ENCODE data around the gene MRPL44. TPM values are rescaled to one million over a fixed set of nuclear protein-coding genes. Genes with fewer than 3 reads are reported as not detected.

Gene MRPL44
- total RNA-seq, result 10 to 100 TPM; 19.6 to 27.5 (median 21.5) TPM

DNA sequence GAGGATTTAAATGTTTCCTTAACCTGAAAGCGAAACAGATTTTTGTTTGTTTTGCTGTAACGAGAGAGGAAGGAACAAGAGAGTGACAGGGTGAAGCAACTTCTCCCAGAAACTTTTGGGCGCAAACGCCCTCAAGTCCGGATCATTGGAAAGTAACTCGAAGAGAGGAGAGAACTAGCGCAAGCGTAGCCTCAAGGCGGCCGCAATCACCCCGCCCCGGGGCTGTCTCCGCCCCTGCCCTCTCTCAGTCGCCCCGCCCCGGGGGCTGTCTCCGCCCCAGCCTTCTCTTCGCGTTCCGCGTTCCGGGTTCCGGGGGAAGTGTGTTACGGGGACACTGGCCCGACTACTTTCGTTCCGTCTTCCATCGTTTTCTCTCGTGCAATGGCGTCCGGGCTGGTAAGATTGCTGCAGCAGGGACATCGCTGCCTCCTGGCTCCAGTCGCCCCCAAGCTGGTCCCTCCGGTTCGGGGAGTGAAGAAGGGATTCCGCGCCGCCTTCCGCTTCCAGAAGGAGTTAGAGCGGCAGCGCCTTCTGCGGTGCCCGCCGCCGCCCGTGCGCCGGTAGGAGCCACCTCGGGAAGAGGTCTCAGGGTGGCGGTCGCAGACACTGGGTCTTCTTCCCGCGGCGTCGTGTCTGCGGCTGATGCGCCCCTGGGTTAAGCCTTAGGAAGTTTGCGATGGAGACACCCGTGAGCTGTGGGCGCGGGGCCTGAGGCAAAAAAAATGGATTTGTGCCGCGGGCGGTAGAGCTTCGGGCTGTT, at the start of gene MRPL44:
TSS of gene MRPL44 (plus strand) at position 372 of the 760 bp plus-strand sequence. CDS start at position 382, 10 bp downstream.
- TF ChIP-seq CTCF (IDR thresholded peaks at IDR 0.05) (no peak), POLR2A (IDR thresholded peaks at IDR 0.05) (no peak)
- 0 to 1% methylated on average over 52 to 58 of the region's 65 CpGs for WGBS, 2 donors
- intact Hi-C loops (cut with DNase I; ENCODE audit: low total_unique reads), result no loop called here
- H3K4me3 ChIP-seq (ENCODE audit: low read depth, poor library complexity, severe bottlenecking), result peak within 1 kb of the TSS; percentile 61
- DNase-seq (ENCODE audit: low spot score in 2 of 2), result peak; percentile 95 to 99

DNA sequence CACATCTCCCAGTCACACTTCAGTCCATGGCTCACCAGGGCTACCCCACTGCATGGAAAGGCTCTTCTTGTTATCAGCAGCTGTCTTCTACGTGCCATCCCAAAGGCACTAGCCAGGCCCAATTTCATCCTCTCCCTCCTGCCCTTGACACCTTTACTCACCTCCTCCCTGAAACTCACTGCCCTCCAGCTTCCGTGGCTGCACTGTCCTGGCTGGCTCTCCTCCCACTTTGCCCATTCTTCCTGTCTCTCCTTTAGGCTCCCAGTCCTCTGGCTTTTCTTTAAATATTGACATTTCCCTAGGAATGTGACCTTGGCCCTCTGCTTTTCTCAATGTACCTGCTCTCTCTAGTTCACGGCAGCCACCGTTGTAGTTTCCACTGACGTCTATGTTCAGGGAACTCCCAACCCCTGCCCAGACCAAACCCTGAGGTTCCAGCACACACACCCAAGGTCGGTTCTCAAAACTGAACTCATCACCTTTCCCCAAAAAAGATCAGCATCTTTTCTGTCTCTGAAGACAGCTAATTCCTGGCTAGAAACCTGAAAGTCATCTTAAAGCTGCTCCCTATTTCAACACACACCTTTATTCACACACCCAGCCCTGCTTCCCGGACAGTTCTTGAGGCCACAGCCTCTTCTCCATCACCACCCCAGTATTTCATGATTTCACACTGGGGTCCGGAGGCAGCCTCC, 48.8 kb upstream of the MRPL44 start:
- intact Hi-C loops (cut with DNase I; ENCODE audit: low total_unique reads), result loop anchor here (5.0 kb wide), 1 partner anchor 404 kb away; no protein-coding TSS in a partner anchor
- H3K4me3 ChIP-seq (ENCODE audit: low read depth, poor library complexity, severe bottlenecking), result no peak overlapping the region
- peak in 1 of 2 donors; percentile 63 for DNase-seq (ENCODE audit: low spot score in 2 of 2)
- no peak for TF ChIP-seq POLR2A (IDR thresholded peaks at IDR 0.05)
- TF ChIP-seq CTCF (IDR thresholded peaks at IDR 0.05), result peak in 1 of 3 donors; percentile 57
- WGBS, 2 donors, result 93 to 94% methylated on average over 8 of the region's 8 CpGs

DNA sequence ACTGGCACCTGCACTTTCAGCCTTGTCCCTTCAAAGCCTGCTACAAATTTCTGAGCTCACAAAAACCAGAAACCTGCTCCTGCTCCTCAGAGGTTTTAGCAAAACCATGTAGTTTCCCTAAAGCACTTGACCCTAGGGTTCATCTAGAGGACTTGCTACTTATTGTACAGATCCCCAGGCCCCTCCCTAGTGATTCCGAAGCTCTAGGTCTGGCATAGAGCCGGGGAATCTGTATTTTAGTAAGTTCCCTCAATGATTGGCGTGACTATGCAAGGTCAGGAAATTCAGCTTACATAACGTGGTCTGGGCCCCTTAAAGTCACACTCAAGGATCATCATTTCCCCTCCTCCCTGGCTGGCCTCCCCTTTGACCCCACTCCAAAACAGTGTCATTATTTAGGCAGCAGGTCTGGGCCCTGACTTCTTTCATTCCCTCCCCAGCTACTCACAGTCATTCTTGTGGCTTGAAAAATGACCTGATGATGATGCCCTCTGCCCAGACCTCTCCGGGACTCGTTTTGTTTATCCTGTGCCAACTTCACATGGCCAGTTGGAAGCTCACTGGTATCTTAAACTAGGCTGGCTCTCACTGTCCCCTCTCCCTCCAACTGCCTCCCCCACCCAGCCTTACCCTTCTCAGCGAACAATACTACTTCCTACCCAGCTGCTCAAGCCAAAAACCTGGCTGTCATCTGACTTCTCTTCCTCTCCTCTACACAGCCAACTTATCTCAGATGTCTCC, 48.1 kb upstream of the MRPL44 start:
- intact Hi-C loops (cut with DNase I; ENCODE audit: low total_unique reads), result loop anchor here (5.0 kb wide), 1 partner anchor 403 kb away; no protein-coding TSS in a partner anchor
- TF ChIP-seq CTCF (IDR thresholded peaks at IDR 0.05) (no peak), POLR2A (IDR thresholded peaks at IDR 0.05) (no peak)
- H3K4me3 ChIP-seq (ENCODE audit: low read depth, poor library complexity, severe bottlenecking), result no peak overlapping the region
- peak in 1 of 2 donors; percentile 67 for DNase-seq (ENCODE audit: low spot score in 2 of 2)
- WGBS, 2 donors, result 64 to 73% methylated on average over 7 of the region's 7 CpGs

GRCh38 chr2:223914324-223914723, 42.9 kb upstream of the MRPL44 start:
- H3K4me3 ChIP-seq (ENCODE audit: low read depth, poor library complexity, severe bottlenecking), result no peak overlapping the region
- TF ChIP-seq POLR2A (IDR thresholded peaks at IDR 0.05) (no peak), CTCF (IDR thresholded peaks at IDR 0.05) (no peak)
- intact Hi-C loops (cut with DNase I; ENCODE audit: low total_unique reads), result no loop called here
- DNase-seq (ENCODE audit: low spot score in 2 of 2), result no peak

GRCh38 chr2:223915071-223915470, 42.2 kb upstream of the MRPL44 start:
- 95% methylated on average over 3 of the region's 3 CpGs for WGBS, 2 donors
- TF ChIP-seq POLR2A (IDR thresholded peaks at IDR 0.05) (no peak), CTCF (IDR thresholded peaks at IDR 0.05) (no peak)
- no peak overlapping the region for H3K4me3 ChIP-seq (ENCODE audit: low read depth, poor library complexity, severe bottlenecking)
- intact Hi-C loops (cut with DNase I; ENCODE audit: low total_unique reads), result no loop called here
- no peak for DNase-seq (ENCODE audit: low spot score in 2 of 2)

Data from lower leg skin (tissue), 4 donors.